Right lobe of liver (tissue), 4 donors: ENCODE data around the gene ACP1.

Source experiments
- CTCF ChIP-seq, 4 donors: fragments of 200-600 bp in 3 of 4; fragments of 450-650 bp in 1 of 4; IDR thresholded peaks; one replicate each; pipeline versions ENCODE4 v1.5.1 to v1.8.0; 2016 to 2022; ENCODE audit warnings: antibody characterized with exemption in 4 of 4, mild to moderate bottlenecking in 2 of 4
- POLR2A ChIP-seq: fragments of 450-650 bp; IDR thresholded peaks from one replicate; pipeline ENCODE4 v1.6.1; 2017; ENCODE audit warnings: antibody characterized with exemption, mild to moderate bottlenecking
- donor health status: DM: no; HTN: no; CAD: no.
- donor health status: DM: no; HTN: no; CAD: no.
- donor health status: DM: no; HTN: yes; CAD: no.

- no peak for TF ChIP-seq CTCF (IDR thresholded peaks at IDR 0.05)
- TF ChIP-seq POLR2A: no peak
These were observed 30.3 kb upstream of the ACP1 start for GRCh38 chr2:234421-234820.
